K562 (cell line): ENCODE data around the gene TP53I13. TPM values are rescaled to one million over a fixed set of nuclear protein-coding genes. Genes with fewer than 3 reads are reported as not detected.

ENCODE experiments used
- CBX8 ChIP-seq: fragments of 200-600 bp; sonication (generic); IDR thresholded peaks from 2 replicates; pipeline ENCODE4 v1.6.1; 2012; ENCODE audit warnings: borderline replicate concordance, mixed run types, low read depth, mild to moderate bottlenecking, moderate library complexity, mixed read lengths, low read length, control low read depth, inconsistent platforms; ENCODE audit not compliant: poor library complexity, severe bottlenecking; ENCODE audit errors: extremely low read depth
- FOXP1 ChIP-seq: sonication (generic); formaldehyde crosslinking; IDR thresholded peaks from 2 replicates; pipeline ENCODE4 v1.8.0; 2022; ENCODE audit warnings: mild to moderate bottlenecking, missing genetic modification reagents
- L3MBTL2 ChIP-seq: fragments of 450-650 bp; IDR thresholded peaks from 2 replicates; pipeline ENCODE4 v1.6.1; 2016; ENCODE audit warnings: mild to moderate bottlenecking, moderate library complexity
- MTA3 ChIP-seq: fragments of 450-650 bp; formaldehyde crosslinking; IDR thresholded peaks from 2 replicates; pipeline ENCODE4 v1.6.1; 2017; ENCODE audit warnings: mild to moderate bottlenecking, borderline replicate concordance
- NCOA1 ChIP-seq: fragments of 450-650 bp; IDR thresholded peaks from 2 replicates; pipeline ENCODE4 v1.6.1; 2016; ENCODE audit warnings: low read depth
- TSC22D4 ChIP-seq: fragments of 450-650 bp; IDR thresholded peaks from 2 replicates; pipeline ENCODE4 v1.6.1; 2016; ENCODE audit warnings: missing genetic modification characterization, missing biosample characterization, control low read depth
- ZBTB7A ChIP-seq: IDR thresholded peaks from 2 replicates; pipeline ENCODE4 v1.6.1; 2011; ENCODE audit warnings: low read depth, mild to moderate bottlenecking, low read length, moderate library complexity, borderline replicate concordance; ENCODE audit not compliant: control insufficient read depth
- ZC3H11A ChIP-seq: IDR thresholded peaks from 2 replicates; pipeline ENCODE4 v1.6.1; 2012; ENCODE audit warnings: low read depth, low read length, improper control_type of control experiment
- ZNF384 ChIP-seq: IDR thresholded peaks from 2 replicates; pipeline ENCODE4 v1.6.1; 2012; ENCODE audit warnings: low read depth, low read length, improper control_type of control experiment
- ZNF431 ChIP-seq: sonication (generic); formaldehyde crosslinking; IDR thresholded peaks from 2 replicates; pipeline ENCODE4 v1.8.0; 2022; ENCODE audit warnings: mild to moderate bottlenecking, missing genetic modification reagents
- polyA plus RNA-seq, 8 experiments: library from polyadenylated mRNA; depleted of rRNA in 4 of 8; stranded (reverse) in 5 of 8; unstranded in 3 of 8; fragments of >200 nt; fragmentation: Nextera tagmentation in 2 of 8; fragmentation: Illumina TruSeq in 1 of 8; extraction: Ambion mirVana in 2 of 8; extraction: Trizol in 1 of 8; gene quantifications; 2 replicates each; pipeline versions ENCODE4 v1.2.1 to v1.2.3, GENCODE V29; 2011 to 2014; ENCODE audit warnings: inconsistent platforms in 1 of 8, missing spikeins in 1 of 8
- total RNA-seq, 7 experiments: library from RNA; depleted of rRNA in 6 of 7; stranded (reverse); fragments of >200 nt in 6 of 7; fragmentation: Illumina TruSeq in 2 of 7; extraction: Trizol in 2 of 7; gene quantifications; 2 replicates each; pipeline versions ENCODE4 v1.2.1 to v1.2.3, GENCODE V29; 2011 to 2021; ENCODE audit warnings: low replicate concordance in 1 of 7
- TF ChIP-seq, protein P1 (sequence below): sonication (generic); IDR thresholded peaks from 2 replicates; pipeline ENCODE4 v1.6.1; 2016
- TF ChIP-seq, protein P2 (sequence below): fragments of 450-650 bp; formaldehyde crosslinking; IDR thresholded peaks from 2 replicates; pipeline ENCODE4 v1.4.0; 2020; ENCODE audit warnings: mild to moderate bottlenecking, moderate library complexity
- TF ChIP-seq, protein P3 (sequence below): fragments of 450-650 bp; IDR thresholded peaks from 2 replicates; pipeline ENCODE4 v1.6.1; 2014; ENCODE audit warnings: low read depth, mild to moderate bottlenecking, moderate library complexity, borderline replicate concordance
- TF ChIP-seq, protein P4 (sequence below): fragments of 250-450 bp; sonication (Bioruptor Pico); IDR thresholded peaks from 2 replicates; pipeline ENCODE4 v1.9.0; 2021; ENCODE audit warnings: mild to moderate bottlenecking, inconsistent platforms
- TF ChIP-seq, protein P5 (sequence below): IDR thresholded peaks from 3 replicates; pipeline ENCODE4 v1.6.1; 2011; ENCODE audit warnings: borderline replicate concordance, mild to moderate bottlenecking, moderate library complexity; ENCODE audit not compliant: insufficient read length; ENCODE audit errors: extremely low read depth
- TF ChIP-seq, protein P6 (sequence below): fragments of 250-450 bp; sonication (Bioruptor Pico); IDR thresholded peaks from 2 replicates; pipeline ENCODE4 v1.8.0; 2021; ENCODE audit warnings: moderate library complexity, mild to moderate bottlenecking, inconsistent platforms

TP53I13 gene
- total and polyA plus RNA-seq, 9 of the 15 experiments (the other 6 are each of a cell fraction or from before 2014, with no cell fraction given) = 0.08 to 28.3 (median 9.1) TPM

DNA sequence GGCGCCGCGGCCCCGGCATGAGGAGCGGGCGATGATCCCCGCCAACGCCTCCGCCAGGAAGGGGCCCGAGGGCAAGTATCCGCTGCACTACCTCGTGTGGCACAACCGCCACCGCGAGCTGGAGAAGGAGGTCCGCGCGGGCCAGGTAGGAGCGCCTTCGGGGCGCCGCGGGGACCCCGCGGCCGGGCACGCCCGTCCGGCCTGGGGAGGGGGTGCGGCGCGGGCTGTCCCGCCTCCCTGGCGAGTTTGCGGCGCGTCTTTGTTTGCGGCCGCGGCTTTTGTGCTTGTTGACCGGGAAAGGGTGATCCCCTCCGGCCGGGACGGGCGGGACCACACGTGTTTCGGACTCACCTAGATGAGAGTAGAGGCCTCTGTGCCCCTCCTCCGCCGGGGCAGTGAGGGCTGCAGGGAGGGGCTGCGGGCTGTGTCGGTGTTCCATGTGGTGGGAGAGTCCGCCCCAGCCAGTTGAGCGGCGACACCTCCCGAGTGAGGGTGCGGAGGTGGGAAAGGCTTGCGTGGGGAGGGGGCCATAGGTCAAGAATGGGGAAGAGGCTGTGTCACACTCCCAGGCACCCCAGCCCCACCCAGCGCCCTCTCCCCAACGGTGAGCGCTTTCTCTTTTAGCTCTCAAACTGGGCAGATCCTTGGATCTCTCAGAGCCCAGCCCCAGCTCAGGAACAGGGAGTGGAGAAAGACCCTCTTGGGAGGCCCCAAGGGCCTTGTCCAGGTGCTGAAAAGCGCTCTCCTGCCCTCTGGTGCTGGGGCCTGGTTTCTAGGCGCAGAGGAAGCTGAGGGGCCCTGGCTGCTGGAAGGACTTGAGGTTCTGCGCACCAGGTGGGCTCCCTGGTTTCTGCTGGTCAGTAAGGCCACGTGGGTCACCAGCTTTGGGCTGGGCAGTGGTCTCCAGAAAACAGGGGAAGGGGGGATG lies 25.4 kb downstream of the TP53I13 start (continued):
- TF ChIP-seq, protein P1, sequence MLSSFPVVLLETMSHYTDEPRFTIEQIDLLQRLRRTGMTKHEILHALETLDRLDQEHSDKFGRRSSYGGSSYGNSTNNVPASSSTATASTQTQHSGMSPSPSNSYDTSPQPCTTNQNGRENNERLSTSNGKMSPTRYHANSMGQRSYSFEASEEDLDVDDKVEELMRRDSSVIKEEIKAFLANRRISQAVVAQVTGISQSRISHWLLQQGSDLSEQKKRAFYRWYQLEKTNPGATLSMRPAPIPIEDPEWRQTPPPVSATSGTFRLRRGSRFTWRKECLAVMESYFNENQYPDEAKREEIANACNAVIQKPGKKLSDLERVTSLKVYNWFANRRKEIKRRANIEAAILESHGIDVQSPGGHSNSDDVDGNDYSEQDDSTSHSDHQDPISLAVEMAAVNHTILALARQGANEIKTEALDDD = no peak
- TF ChIP-seq TSC22D4 (tag) = no peak
- TF ChIP-seq ZNF384 = no peak
- TF ChIP-seq, protein P2, sequence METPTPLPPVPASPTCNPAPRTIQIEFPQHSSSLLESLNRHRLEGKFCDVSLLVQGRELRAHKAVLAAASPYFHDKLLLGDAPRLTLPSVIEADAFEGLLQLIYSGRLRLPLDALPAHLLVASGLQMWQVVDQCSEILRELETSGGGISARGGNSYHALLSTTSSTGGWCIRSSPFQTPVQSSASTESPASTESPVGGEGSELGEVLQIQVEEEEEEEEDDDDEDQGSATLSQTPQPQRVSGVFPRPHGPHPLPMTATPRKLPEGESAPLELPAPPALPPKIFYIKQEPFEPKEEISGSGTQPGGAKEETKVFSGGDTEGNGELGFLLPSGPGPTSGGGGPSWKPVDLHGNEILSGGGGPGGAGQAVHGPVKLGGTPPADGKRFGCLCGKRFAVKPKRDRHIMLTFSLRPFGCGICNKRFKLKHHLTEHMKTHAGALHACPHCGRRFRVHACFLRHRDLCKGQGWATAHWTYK (CRISPR knock-in tag) = no peak
- no peak for TF ChIP-seq MTA3
- TF ChIP-seq CBX8 = no peak
- TF ChIP-seq ZNF431 = 0 out of 2 replicates have a peak, but pooled peaks have one; percentile 26
- TF ChIP-seq FOXP1 (CRISPR knock-in tag) = peak; percentile 93
- TF ChIP-seq, protein P3, sequence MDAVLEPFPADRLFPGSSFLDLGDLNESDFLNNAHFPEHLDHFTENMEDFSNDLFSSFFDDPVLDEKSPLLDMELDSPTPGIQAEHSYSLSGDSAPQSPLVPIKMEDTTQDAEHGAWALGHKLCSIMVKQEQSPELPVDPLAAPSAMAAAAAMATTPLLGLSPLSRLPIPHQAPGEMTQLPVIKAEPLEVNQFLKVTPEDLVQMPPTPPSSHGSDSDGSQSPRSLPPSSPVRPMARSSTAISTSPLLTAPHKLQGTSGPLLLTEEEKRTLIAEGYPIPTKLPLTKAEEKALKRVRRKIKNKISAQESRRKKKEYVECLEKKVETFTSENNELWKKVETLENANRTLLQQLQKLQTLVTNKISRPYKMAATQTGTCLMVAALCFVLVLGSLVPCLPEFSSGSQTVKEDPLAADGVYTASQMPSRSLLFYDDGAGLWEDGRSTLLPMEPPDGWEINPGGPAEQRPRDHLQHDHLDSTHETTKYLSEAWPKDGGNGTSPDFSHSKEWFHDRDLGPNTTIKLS = no peak
- peak; percentile 98 for TF ChIP-seq ZBTB7A
- TF ChIP-seq, protein P4, sequence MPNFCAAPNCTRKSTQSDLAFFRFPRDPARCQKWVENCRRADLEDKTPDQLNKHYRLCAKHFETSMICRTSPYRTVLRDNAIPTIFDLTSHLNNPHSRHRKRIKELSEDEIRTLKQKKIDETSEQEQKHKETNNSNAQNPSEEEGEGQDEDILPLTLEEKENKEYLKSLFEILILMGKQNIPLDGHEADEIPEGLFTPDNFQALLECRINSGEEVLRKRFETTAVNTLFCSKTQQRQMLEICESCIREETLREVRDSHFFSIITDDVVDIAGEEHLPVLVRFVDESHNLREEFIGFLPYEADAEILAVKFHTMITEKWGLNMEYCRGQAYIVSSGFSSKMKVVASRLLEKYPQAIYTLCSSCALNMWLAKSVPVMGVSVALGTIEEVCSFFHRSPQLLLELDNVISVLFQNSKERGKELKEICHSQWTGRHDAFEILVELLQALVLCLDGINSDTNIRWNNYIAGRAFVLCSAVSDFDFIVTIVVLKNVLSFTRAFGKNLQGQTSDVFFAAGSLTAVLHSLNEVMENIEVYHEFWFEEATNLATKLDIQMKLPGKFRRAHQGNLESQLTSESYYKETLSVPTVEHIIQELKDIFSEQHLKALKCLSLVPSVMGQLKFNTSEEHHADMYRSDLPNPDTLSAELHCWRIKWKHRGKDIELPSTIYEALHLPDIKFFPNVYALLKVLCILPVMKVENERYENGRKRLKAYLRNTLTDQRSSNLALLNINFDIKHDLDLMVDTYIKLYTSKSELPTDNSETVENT (CRISPR knock-in tag) = no peak
- TF ChIP-seq L3MBTL2 = no peak
- TF ChIP-seq, protein P5, sequence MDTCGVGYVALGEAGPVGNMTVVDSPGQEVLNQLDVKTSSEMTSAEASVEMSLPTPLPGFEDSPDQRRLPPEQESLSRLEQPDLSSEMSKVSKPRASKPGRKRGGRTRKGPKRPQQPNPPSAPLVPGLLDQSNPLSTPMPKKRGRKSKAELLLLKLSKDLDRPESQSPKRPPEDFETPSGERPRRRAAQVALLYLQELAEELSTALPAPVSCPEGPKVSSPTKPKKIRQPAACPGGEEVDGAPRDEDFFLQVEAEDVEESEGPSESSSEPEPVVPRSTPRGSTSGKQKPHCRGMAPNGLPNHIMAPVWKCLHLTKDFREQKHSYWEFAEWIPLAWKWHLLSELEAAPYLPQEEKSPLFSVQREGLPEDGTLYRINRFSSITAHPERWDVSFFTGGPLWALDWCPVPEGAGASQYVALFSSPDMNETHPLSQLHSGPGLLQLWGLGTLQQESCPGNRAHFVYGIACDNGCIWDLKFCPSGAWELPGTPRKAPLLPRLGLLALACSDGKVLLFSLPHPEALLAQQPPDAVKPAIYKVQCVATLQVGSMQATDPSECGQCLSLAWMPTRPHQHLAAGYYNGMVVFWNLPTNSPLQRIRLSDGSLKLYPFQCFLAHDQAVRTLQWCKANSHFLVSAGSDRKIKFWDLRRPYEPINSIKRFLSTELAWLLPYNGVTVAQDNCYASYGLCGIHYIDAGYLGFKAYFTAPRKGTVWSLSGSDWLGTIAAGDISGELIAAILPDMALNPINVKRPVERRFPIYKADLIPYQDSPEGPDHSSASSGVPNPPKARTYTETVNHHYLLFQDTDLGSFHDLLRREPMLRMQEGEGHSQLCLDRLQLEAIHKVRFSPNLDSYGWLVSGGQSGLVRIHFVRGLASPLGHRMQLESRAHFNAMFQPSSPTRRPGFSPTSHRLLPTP = no peak
- no peak for TF ChIP-seq ZC3H11A
- TF ChIP-seq, protein P6, sequence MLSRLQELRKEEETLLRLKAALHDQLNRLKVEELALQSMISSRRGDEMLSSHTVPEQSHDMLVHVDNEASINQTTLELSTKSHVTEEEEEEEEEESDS = no peak
- peak; percentile 98 for TF ChIP-seq NCOA1
